Measurements from ENCODE around the gene ALDH1L1.

DNA sequence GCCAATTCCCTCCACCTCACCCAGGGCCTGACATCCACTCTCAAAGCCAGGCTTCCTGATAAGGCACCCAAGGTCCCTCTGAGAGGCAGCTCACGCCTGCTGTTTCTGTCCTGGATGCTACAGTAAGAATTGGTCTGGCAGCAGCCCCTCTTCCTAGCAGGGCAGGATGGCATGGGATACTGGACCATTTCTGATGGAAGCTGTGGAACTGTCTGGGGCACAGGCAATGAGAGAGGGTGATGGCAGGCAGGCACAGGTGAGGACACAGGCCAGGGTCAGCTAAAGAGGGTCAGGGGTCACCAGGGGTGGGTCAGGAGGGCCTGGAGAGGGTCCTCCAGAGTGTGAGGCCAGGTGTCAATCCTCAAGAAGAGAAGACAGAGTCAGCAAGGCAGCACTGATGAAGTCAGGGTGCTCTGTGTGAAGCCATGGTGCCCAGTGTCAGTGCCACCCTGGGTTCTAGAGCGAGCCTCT is 54.6 kb downstream of the ALDH1L1 start:
- TF ChIP-seq POLR2A (IDR thresholded peaks at IDR 0.05): no peak
- no peak for TF ChIP-seq CTCF (IDR thresholded peaks at IDR 0.05)

All from ovary (tissue), 3 donors.